ENCODE measurements around the gene DNAL1.
A peak's percentile ranks its signal among the peaks of the same experiment; 100 is the strongest.

The DNAL1 gene

DNA sequence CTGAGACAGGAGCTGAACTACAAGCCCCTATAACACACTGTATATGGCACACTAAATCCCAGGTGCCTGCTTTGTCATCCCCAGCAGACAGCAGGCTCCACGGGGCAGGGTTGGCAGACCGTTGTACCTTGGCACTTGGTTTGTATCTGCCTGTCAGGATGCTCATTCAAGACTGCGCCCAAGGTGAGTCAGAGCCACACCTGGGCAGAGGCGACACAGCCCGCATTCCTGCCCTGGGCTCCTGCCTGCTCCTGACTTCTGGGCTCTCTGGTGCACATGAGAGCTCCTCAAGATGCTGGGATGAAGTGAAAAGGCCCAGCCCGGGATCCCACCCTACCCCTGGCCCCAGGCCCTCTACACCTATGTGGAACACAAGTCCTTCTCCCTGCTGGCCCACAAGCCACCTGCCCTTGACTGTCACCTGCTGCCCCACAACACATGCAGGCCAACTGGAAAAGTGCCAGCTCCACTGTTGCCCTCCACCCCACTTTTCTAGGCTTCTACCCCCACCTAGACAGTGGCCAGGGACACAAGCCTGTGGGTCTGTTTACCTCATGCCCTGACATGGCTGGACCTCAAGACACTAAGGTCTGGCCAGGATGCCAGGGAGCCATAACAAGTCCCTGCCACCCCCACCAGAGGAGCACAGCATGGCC is 100.2 kb downstream of the DNAL1 start:
- DNase-seq = peak; percentile 28

- peak; percentile 29 for DNase-seq
Observed at GRCh38 chr14:73745571-73746519, 101.1 kb downstream of the DNAL1 start.

- peak; percentile 36 for DNase-seq
Observed at GRCh38 chr14:73746520-73747378, 102.0 kb downstream of the DNAL1 start.

DNA sequence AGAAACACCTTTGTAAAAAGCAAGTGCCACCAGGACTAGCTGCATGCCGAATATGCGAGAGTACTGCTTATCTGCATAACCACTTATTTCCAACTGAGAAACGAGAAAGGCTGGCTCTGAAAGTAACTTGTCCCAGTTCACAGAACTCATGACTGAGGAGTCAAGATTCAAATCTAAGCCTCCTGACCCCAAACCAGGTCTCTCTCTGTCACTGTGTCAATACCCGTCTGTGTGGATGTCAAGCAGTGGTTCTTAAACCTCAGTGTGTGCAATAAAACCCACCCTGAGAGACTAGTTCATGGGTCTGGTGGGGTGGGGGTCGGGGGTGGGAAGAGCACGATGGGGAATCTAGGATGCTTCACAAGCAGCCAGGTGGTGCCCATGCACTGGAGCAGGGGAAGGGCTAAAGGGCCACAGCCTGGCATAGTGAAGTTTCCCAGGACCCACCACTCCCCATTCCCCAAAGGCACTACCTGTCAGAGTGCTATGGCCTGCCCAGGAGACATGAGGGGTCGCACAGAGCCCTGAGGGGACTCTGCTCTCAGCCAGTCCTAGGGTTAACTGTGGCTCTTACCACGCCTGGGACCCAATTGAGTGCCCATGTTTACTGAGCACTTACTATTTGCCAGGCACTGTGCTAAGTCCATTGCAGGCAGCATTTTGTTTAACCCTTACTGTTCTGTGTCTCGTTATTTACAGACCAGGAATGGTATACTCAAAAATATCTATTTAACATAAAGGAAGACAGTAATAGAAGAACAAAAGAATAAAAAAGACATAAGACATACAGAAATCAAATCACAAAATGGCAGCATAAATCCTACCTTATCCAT is 102.8 kb downstream of the DNAL1 start:
- DNase-seq = peak; percentile 15

DNA sequence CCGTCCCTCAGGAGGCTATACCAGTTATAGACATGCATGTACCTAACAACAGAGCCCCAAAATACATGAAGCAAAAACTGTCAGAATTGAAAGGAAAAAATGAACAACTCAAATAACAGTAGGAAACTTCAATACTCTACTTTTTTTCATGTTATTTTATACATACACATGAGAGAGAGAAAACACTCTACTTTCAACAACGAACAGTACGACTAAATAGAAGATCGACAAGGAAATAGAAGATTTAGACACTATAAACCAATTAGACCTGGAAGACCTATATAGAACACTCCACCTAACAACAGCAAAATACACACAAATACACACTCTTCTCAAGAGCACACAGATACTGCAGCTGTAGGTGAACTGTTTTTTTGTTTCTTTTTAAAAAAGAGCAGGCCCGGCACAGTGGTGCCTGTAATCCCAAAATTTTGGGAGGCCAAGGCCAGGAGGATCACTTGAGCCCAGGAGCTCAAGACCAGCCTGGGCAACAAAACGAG is 104.1 kb downstream of the DNAL1 start:
- peak; percentile 8 for DNase-seq

- peak; percentile 31 for DNase-seq
Observed at GRCh38 chr14:73749706-73750530, 105.1 kb downstream of the DNAL1 start.

- DNase-seq = peak; percentile 32
Observed at GRCh38 chr14:73750531-73750901, 105.7 kb downstream of the DNAL1 start.

DNA sequence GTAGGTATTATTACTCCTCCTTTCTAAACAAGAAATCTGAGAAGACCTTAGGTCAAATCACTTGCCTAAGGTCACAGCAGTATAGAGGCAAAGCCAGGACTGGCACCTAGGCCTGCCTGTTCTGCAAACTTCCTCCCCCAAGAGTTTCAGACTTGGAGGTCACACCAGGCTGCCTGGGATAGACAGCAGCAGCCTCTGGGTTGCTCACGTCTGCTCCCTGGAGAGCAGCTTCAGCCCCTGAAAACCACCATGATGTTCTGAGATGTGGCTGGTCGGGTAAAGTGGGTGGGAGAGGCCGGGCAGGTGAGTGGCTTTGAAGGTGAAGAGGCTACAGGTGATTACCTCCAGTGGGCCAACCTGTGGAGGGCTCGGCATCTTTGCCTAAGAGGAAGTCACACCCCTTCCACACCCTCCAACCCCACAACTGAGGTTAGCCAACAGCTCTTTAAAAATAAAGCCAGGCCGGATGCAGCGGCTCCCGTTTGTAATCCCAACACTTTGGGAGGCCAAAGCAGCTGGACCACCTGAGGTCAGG is 106.4 kb downstream of the DNAL1 start:
- DNase-seq = peak; percentile 29

DNA sequence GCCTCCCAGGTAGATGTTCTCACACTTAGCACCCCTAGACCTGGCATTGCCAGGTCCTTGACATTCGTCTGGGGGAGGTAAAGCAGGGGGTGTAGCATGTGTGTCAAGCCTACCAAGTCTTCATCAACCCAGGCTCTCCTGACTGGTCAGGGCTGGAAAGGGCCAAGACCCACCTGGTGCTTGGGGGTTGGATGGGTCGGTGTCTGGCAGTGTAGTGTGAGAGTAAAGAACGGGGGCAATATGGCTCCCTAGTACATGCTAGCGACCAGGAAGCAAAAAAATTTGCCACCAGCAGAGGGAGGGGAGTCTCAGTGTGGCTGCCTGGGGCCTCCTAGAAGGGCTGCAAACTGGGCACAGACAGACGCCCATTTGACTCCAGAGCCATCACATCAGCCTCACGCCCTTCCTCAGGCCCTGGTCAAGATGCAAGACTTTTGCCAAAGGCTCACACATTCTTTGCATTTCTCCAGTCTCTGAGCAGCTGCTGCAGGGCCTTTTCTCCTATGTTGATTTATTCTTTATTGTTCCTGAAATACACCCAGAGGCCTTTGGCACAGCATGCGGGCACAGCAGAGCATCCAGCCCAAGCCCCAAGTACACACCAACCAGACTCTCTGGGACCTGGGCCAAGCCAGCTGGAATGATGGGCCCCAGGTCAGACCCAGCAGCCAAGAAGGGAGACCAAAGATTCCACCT is 107.7 kb downstream of the DNAL1 start:
- peak; percentile 85 for DNase-seq

Data from left hindlimb (tissue), 1 donor.